HG03064 (cell line): ENCODE data around the gene TAB2.

Experiments
- ATAC-seq: cut with Tn5 transposase; IDR thresholded peaks from one replicate; pipeline ENCODE4 v1.9.1; 2021; ENCODE audit warnings: low read depth; ENCODE audit not compliant: unreplicated experiment

Gene TAB2, protein sequence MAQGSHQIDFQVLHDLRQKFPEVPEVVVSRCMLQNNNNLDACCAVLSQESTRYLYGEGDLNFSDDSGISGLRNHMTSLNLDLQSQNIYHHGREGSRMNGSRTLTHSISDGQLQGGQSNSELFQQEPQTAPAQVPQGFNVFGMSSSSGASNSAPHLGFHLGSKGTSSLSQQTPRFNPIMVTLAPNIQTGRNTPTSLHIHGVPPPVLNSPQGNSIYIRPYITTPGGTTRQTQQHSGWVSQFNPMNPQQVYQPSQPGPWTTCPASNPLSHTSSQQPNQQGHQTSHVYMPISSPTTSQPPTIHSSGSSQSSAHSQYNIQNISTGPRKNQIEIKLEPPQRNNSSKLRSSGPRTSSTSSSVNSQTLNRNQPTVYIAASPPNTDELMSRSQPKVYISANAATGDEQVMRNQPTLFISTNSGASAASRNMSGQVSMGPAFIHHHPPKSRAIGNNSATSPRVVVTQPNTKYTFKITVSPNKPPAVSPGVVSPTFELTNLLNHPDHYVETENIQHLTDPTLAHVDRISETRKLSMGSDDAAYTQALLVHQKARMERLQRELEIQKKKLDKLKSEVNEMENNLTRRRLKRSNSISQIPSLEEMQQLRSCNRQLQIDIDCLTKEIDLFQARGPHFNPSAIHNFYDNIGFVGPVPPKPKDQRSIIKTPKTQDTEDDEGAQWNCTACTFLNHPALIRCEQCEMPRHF

DNA sequence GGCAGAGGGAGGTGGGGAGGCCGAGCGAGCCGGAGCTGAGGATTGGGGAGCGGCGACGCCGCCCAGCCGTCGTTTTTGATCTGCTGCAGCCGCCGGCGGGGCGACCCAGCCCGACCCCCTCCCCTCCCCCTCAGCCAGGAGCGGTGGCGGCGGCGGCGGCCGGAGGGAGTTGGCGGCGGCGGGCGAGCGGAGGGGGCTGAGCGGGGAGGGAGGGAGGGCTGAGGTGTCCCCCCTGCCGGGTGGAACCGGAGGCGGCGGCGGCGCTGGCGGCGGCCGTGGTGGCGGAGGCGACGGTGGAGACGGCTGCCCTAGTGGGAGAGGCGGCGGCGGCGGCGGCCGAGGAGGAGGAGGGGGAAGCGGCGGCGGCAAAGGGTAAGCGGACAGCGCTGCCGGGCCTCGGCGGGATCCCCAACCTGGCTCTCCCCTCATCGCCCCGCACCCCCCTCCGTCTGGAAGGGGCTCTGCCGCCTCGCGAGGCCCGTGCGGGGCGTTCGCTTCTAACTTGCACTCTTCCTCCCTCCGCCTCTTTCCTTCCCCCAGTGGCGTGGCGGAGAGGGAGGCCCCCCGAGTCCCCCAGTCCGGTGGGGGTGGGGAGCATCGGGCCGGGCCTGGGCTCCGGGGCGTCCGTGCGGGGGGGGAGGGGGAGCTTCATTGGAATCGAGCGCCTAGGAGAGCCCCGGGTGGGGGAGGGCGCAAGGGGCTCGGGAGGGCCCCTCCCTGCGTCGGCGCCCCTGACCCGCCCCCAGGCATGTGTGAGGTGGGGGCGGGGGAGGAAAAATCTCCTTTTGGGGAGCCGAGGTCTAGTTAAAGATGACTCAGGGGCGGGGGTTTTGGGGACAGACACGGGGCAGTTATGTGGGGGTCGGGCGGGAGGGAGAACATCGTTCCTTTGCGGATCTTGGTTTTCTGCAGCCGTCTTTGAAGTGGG is at the start of gene TAB2:
Gene TAB2 (plus strand): TSS at position 69 of the 928 bp plus-strand sequence. CDS start 52,286 bp downstream, outside the sequence.
- peak; percentile 21 for ATAC-seq

DNA sequence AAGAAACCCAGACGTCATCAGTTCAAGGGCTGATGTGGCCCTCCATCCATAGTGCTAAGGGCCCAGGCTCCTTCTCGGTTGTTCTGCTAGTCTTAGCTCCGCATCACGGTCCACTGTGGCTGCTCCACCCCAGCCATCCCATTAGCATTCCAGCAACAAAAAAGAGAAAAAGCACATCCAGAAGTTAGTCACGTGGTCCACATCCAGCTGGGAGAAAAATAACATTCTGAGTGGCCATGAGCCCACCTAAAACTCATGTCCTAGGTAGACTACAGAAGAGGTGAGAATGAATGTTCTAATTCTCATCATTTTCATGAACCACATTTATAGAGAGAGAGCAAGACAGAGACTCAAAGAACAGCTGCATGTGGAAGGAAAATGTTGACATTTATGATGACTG is 49.4 kb upstream of the TAB2 start:
- ATAC-seq = no peak

DNA sequence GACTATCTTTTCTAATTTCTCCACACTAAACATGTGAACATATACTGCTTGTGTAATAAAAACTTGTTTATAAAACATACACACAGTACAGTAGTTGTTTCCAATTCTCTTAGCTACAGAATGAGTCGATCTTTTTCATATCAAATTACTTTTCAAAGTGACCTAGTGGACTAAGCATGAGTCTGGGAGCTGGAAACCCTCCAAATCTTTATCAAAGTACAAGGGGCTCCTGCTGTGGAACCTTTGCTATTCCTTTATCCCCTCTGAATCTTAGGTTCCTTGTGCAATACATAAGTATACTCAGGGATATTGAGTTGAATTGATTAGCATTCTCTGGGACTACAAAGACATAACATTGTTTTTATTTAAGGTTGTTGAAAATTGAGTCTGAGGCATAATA is 48.7 kb upstream of the TAB2 start:
- ATAC-seq = no peak

- ATAC-seq = no peak
Observed at GRCh38 chr6:149270616-149271015, 46.9 kb upstream of the TAB2 start.

DNA sequence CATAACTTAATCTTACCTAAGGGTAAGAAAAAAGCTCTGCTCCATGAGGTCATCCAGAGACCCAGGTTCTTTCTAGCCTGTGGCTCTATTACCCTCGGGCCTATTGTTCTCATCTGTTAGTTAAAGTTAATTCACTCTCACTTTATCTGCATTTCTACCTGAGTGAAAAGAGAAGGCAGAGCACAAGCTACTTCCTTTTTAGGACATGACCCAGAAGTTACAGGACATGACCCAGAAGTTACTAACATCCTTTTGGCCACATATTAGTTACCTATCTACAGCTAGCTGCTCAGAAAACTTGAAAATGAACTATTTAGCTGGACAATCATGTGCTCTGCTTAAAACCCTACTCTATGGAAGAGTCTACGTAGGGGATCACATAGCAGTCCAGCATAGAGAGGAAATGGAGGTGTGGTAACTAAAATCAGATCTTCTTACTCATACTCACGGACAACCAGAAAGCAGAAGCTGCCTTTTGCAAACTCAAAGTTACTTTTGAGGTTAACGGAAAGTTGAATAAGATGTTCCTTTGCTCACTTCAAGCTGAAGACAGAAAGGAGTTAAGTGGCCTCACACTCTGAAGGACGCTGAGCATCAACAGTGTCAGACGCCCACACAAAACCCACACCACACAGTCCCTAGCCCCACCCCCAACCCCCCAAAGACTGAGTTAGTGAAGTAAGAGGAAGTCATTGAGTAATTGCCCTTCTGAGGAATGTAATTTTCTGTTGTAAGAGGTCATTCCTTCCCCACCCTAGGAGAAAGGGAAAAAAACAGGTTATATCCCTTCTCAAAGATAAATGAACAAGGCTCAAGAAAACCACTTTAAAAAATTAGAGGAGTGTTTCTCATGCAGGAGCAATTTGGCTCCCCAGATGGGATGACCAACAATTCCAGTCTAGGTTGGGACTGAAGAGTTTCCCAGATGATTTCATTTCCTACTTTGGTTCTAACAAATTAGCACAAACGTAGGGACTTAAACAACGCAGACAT is 45.9 kb upstream of the TAB2 start:
- ATAC-seq = peak; percentile 59

DNA sequence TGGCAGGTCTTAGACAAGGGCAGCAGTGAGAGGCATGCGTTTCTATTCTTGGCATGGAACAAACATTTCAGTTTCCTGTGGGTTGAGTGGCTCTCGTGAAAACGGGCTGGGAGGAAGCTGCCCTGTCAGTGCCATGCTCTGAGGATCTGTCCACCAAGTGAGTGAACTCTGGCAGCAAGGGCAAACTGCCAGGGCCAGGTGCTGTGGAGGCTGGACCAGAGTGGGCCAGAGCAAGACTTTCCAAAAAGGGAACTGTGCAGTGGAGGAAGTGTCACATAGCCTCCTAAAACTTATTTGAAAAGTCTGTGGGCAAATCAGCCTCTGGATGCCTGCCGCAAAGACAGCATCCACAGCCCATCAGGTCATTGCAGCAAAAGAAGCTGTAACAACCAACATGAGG is 44.2 kb upstream of the TAB2 start:
- no peak for ATAC-seq

GRCh38 chr6:149275621-149276020 is 41.9 kb upstream of the TAB2 start:
- ATAC-seq = no peak

- ATAC-seq = no peak
Observed at GRCh38 chr6:149277621-149278020, 39.9 kb upstream of the TAB2 start.

DNA sequence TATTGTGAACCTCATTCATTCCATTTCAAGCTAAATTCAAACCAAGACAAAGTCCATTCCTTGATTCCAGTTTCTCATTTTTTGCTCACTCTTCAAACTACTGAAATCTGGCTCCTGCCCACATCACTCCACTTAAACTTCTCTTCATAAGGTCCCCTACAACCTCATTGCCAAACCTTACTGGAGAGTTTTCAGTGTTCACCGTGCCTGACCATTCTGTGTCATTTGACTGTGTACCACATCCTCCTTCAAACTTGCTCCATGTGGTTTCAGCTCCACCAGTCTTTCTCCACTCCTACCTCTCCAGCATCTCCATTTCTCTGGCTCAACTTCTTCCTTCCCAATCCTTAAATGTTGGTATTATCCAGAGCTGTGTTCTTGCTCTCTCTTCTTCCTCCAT is 38.5 kb upstream of the TAB2 start:
- ATAC-seq = no peak

DNA sequence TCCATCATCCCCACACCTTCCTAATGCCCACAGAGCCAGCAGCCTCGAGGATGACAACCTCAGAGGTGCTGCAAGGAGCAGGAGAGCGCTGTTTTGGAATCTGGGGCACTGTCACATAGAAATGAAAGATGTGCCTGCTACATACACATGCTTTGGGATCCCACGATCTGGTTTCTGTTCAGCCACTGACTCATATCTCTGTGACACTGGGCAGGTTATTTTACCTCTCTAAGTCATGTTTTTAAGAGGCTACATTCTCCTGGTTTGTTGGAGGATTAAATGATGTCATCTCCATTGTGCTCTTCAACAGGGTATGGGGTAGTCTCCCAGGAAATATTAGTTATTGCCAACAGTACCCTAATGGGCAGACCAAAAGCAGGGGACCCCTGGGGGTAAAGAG is 32.6 kb upstream of the TAB2 start:
- no peak for ATAC-seq

DNA sequence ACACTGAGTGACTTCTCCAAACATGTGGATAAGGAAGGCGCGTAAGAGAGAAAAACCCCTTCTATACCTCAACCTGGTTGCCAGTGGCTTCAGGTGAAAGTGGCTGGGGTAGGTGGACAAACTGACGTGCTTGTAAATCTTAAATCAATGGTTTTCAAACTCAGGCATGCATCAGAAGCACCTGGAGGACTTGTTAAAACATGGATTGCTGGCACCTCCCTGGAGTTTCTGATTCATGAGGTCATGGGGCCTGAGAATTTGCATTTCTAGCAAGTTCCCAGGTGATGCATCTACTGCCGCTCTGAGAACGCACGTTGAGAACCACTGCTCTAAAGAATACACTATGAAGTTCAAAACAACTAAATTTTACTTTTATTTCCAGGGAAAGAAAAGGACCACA is 31.9 kb upstream of the TAB2 start:
- no peak for ATAC-seq

- no peak for ATAC-seq
Observed at GRCh38 chr6:149286905-149287304, 30.6 kb upstream of the TAB2 start.

- ATAC-seq = no peak
Observed at GRCh38 chr6:149289192-149289781, 28.2 kb upstream of the TAB2 start.

DNA sequence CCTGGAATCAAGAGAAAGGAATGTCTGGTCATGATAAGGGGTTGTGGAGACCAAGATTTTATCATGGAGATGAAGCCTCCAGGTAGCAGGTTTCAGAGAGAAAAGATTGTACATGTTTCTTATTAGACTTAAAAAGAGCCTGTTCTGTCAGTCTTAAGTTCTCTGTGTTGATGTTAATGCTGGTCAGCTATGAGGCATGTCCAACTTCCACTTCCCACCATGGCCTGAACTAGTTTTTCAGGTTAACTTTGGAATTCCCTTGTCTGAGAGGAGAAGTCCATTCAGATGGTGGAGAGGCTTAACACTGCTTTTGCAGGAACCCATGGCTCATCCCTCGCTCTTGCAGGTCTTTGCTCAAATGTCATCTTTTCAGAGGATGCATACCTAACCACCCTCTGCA is 27.5 kb upstream of the TAB2 start:
- ATAC-seq = no peak

DNA sequence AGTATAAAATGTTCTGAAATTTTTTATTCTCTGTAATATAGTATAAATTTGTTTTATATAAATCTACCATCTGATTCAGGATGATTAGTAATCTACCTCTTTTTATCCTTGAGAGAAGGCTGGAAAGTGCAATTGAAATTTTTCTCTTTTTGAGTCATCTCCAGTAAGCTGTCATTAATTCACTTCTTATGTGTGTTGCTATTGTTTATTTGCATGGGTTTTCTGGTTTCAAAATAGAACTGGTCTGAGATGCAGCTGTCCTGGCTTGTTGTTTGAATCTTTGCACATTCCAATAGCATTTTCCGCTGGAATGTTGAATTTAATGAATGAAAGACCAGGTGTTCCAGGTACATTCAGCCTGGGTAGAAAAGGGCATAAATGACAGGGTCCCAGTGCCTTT is 24.3 kb upstream of the TAB2 start:
- ATAC-seq = no peak

DNA sequence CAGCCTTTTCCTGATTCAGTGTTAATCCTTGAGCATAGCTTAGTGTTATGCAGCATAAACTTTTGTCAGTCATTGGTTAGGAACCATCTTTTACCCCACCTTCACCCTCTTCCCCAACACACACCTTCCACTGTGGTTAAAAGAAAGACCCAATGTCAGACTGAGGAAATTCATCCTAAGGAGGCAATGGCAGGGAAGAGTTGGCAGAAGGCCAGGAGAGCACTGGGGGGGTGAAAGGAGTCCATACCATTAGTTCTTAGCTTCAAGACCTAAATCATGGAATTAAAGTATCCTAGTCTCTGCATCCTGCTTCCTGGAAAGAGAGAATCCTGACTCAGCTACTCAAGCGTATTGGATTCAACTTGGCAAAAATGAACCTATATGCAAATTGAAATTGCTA is 16.9 kb upstream of the TAB2 start:
- no peak for ATAC-seq

- ATAC-seq = no peak
Observed at GRCh38 chr6:149302723-149303122, 14.8 kb upstream of the TAB2 start.

GRCh38 chr6:149303468-149303867 is 14.0 kb upstream of the TAB2 start:
- no peak for ATAC-seq

GRCh38 chr6:149305372-149305771 is 12.1 kb upstream of the TAB2 start:
- ATAC-seq = no peak
